GM21786 (cell line): ENCODE data around the gene MRPL22.
A peak's percentile ranks its signal among the peaks of the same experiment; 100 is the strongest.
"Not testable (repeated sequence)": the region's sequence is repeated elsewhere in the genome, so short reads cannot be mapped to it uniquely, and the experiment has no call there.

Experiments used
- ATAC-seq: cut with Tn5 transposase; IDR thresholded peaks from one replicate; pipeline ENCODE4 v1.9.1; 2021; ENCODE audit not compliant: unreplicated experiment

Gene MRPL22

GRCh38 chr5:154989626-154990025 is 48.8 kb downstream of the MRPL22 start:
- ATAC-seq, result no peak

- no peak for ATAC-seq
Observed at GRCh38 chr5:154993461-154993860, 52.6 kb downstream of the MRPL22 start.

- ATAC-seq, result no peak
Observed at GRCh38 chr5:154995679-154996078, 54.8 kb downstream of the MRPL22 start.

GRCh38 chr5:154997746-154998145 is 56.9 kb downstream of the MRPL22 start:
- no peak for ATAC-seq

GRCh38 chr5:154999865-155000264 is 59.0 kb downstream of the MRPL22 start:
- no peak for ATAC-seq

GRCh38 chr5:155001523-155001922 is 60.6 kb downstream of the MRPL22 start:
- no peak for ATAC-seq

- not testable (repeated sequence) for ATAC-seq
Observed at GRCh38 chr5:155002722-155003121, 61.8 kb downstream of the MRPL22 start.

GRCh38 chr5:155004138-155004744 is 63.4 kb downstream of the MRPL22 start:
- no peak for ATAC-seq

- ATAC-seq, result not testable (repeated sequence)
Observed at GRCh38 chr5:155006265-155006664, 65.4 kb downstream of the MRPL22 start.

- ATAC-seq, result no peak
Observed at GRCh38 chr5:155008669-155009068, 67.8 kb downstream of the MRPL22 start.

GRCh38 chr5:155010881-155011280 is 70.0 kb downstream of the MRPL22 start:
- no peak for ATAC-seq

GRCh38 chr5:155013526-155013925 is 72.7 kb downstream of the MRPL22 start, which contains the start of gene KIF4B:
Gene KIF4B, plus strand, starts transcription at chr5:155013755. Its CDS starts 105 bp downstream, at chr5:155013860.
- ATAC-seq, result no peak

GRCh38 chr5:155015239-155015638 is 74.4 kb downstream of the MRPL22 start:
- ATAC-seq, result no peak

- ATAC-seq, result peak; percentile 93
Observed at GRCh38 chr5:155017610-155018009, 76.7 kb downstream of the MRPL22 start.
